GM18517 (cell line): ENCODE results near the gene TCF7L2.

Experiments
- ATAC-seq: cut with Tn5 transposase; IDR thresholded peaks from one replicate; pipeline ENCODE4 v1.9.1; 2021; ENCODE audit warnings: mild to moderate bottlenecking, moderate library complexity; ENCODE audit not compliant: unreplicated experiment

TCF7L2 gene

GRCh38 chr10:113139699-113140098 lies 189.7 kb downstream of the TCF7L2 start:
- ATAC-seq = no peak

- no peak for ATAC-seq
Observed at GRCh38 chr10:113140143-113141011, 190.3 kb downstream of the TCF7L2 start.

- no peak for ATAC-seq
Observed at GRCh38 chr10:113142601-113143362, 192.7 kb downstream of the TCF7L2 start.

GRCh38 chr10:113144576-113144975 lies 194.5 kb downstream of the TCF7L2 start:
- no peak for ATAC-seq

- no peak for ATAC-seq
Observed at GRCh38 chr10:113148071-113148825, 198.2 kb downstream of the TCF7L2 start.

GRCh38 chr10:113148901-113149300 lies 198.9 kb downstream of the TCF7L2 start:
- ATAC-seq = no peak

- ATAC-seq = no peak
Observed at GRCh38 chr10:113149626-113150025, 199.6 kb downstream of the TCF7L2 start.

- ATAC-seq = no peak
Observed at GRCh38 chr10:113151190-113151666, 201.2 kb downstream of the TCF7L2 start.

GRCh38 chr10:113153493-113154102 lies 203.6 kb downstream of the TCF7L2 start:
- no peak for ATAC-seq

GRCh38 chr10:113157441-113157840 lies 207.4 kb downstream of the TCF7L2 start:
- no peak for ATAC-seq

- ATAC-seq = no peak
Observed at GRCh38 chr10:113158183-113158582, 208.1 kb downstream of the TCF7L2 start.

- ATAC-seq = no peak
Observed at GRCh38 chr10:113159563-113159962, 209.5 kb downstream of the TCF7L2 start.

GRCh38 chr10:113160641-113161040 lies 210.6 kb downstream of the TCF7L2 start:
- ATAC-seq = no peak

GRCh38 chr10:113161066-113161465 lies 211.0 kb downstream of the TCF7L2 start:
- no peak for ATAC-seq

- no peak for ATAC-seq
Observed at GRCh38 chr10:113162960-113163359, 212.9 kb downstream of the TCF7L2 start.

- no peak for ATAC-seq
Observed at GRCh38 chr10:113165673-113166072, 215.6 kb downstream of the TCF7L2 start.

GRCh38 chr10:113167702-113168101 lies 217.7 kb downstream of the TCF7L2 start:
- no peak for ATAC-seq

GRCh38 chr10:113168584-113168983 lies 218.5 kb downstream of the TCF7L2 start:
- no peak for ATAC-seq

GRCh38 chr10:113169111-113169510 lies 219.1 kb downstream of the TCF7L2 start:
- no peak for ATAC-seq

GRCh38 chr10:113169853-113170460 lies 219.9 kb downstream of the TCF7L2 start:
- peak; percentile 90 for ATAC-seq
